LNCaP clone FGC (cell line): ENCODE data around the gene TCEA2.

Experiments
- DNase-seq: peaks from one replicate; pipeline ENCODE4 v3.0.0-alpha.2; 2011; ENCODE audit warnings: low read depth
- H3K4me3 ChIP-seq: 2 replicates; pipeline ENCODE4 v1.5.1; 2011; ENCODE audit warnings: mild to moderate bottlenecking, low read depth, low read length, control low read depth
- CTCF ChIP-seq: IDR thresholded peaks from 2 replicates; pipeline ENCODE4 v1.5.1; 2012; ENCODE audit warnings: mild to moderate bottlenecking; ENCODE audit not compliant: control insufficient read depth, insufficient read depth; ENCODE audit errors: extremely low read depth

TCEA2 gene

GRCh38 chr20:64072498-64073063 lies 9.6 kb downstream of the TCEA2 start:
- H3K4me3 ChIP-seq, result no peak overlapping the region
- DNase-seq, result no peak
- TF ChIP-seq CTCF, result no peak

DNA sequence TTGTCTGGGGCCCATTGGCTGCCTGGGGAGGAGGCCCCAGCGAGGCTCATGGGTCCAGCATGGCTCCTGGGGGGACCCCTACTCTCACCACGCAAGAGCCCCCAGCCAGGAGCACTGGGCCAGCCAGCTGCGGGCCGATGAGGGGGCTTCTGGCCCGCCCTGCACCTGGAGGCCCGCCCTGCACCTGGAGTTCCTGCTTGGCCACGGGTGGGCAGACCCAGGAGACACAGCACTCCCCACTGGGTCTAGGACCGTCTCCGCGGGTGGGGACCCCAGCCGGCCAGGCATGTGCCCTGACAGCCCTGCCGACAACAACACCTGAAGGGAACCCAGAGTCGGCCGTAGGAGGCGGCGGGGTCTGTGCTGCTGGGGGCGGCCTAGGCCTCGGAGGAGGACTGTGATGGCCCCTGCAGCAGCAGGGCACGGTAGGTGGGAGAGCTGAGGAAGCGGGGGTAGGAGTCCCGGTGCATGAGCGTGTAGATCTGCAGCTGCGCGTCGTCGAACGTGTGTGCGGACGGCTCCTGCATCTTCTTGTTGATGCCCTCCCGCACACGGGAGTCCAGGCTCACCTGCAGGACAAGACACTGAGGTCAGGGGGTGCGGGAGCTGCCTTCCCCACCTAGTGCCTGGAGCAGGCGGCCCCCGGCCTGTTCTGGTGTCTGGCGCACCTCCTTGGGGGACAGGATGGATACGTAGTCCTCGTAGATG lies 10.6 kb downstream of the TCEA2 start:
- TF ChIP-seq CTCF, result no peak
- no peak overlapping the region for H3K4me3 ChIP-seq
- DNase-seq, result no peak

DNA sequence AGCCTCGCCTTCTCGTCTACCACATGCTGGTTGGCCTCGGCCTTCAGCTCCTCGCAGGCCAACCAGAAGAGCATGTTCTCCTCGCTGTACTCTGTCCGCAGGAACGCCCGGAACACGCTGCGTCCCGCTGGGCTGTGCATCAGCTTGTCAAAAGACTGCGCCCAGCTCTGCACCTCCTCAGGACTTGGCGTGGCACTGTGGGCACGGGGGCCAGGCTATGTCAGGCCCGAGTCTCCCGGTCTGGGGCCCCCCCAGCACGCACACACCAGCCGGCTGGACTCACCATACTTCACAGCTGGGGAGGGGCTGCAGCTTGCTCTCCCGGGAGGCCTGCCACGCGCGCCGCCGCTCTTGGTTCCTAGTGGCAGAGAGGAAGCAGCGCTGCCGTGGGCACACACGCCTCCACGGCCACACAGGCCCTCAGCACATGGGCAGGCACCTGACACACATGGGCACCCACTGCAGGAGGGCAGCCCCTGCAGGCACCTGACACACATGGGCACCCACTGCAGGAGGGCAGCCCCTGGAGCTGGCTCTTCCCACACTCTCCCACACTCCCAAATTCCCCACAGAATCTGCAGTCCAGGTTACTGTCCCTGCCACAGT lies 11.3 kb downstream of the TCEA2 start:
- H3K4me3 ChIP-seq, result no peak overlapping the region
- DNase-seq, result no peak
- TF ChIP-seq CTCF, result no peak

- no peak for TF ChIP-seq CTCF
- no peak overlapping the region for H3K4me3 ChIP-seq
Observed at GRCh38 chr20:64074963-64075362, 12.0 kb downstream of the TCEA2 start.

GRCh38 chr20:64075556-64075955 lies 12.6 kb downstream of the TCEA2 start:
- no peak for DNase-seq
- no peak for TF ChIP-seq CTCF
- H3K4me3 ChIP-seq, result no peak overlapping the region

More at GRCh38 chr20:64074963-64075362, 12.0 kb downstream of the TCEA2 start:
- DNase-seq, result no peak

DNA sequence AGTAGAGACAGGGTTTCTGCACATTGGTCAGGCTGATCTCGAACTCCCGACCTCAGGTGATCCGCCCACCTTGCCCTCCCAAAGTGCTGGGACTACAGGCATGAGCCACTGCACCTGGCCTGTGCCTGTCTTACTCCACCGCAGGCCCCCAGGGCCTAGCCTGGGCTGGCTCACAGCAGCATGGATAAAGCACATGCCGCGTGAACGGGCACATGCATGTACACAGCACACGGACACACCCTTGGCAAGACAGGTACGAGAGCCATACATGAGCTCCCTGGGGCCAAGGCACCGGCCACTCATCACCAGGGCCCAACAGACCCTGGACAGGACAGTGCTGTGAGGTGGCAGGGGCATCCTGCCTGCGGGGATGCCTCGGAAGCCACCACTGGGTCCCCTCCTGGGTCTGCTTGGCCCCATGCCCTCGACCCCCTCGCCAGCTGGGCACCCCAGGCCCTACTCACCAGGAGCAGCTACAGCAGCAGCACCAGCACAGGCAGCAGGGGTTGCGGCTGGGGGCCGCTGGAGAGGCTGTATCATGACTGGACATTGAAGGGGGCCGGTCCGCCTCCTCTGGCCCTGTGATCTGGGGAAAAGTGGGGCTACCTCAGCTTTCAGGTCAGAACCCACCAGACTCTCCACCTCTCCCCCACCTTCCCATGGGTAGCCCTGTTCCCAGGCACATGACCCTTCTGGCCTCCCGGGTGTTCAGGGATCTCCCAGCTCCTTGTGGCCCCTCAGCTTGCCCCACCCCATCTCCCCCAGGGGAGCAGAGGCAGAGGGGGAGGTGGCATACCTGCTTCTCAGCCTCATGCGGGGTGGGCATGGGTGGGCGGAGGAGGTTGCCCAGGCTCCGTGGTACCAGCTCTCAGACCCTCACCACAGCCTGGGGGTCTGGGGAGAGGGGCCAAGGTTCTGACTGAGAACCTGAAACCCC lies 13.3 kb downstream of the TCEA2 start:
- no peak overlapping the region for H3K4me3 ChIP-seq
- no peak for TF ChIP-seq CTCF
- no peak for DNase-seq
